ENCODE data around the gene HSBP1L1.

The HSBP1L1 gene

DNA sequence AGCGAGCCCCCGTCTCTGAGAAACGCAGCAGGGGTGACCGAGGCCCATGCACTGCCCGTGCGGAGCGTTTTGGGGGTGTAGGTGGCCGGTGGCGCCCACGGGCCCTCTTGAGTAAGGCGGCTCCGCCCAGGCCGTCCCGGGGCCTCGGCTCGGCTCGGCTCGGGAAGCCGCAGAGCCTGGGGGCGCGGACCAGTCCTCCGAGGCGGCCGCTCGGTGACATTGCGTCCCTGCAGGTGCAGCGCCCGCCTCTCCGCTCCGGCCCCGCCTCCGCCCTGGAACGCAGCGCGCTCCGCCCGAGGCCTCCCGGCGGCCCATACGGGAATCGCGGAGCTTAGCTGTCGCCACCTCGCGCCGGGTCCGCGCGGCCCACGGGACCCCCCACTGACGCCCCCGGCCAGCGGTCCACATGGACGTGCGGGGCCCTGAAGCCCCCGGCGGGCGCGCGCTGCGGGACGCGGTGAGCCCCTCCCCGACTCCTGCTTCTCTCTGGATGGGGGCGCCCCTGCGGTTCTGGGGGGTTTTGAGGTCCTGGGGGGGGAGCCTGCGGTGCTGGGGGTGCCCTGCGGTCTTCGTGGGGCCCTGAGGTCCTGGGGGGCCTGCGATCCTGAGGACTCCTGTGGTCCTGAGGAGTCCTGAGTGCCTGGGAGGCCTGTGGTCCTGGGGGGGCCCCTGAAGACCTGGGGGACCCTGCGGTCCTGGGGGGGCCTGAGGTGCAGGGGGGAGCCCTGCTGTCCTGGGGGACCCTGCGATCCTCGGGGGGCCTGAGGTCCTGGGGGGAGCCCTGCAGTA, at the start of gene HSBP1L1:
Gene HSBP1L1 (plus strand): TSS at position 314 of the 789 bp plus-strand sequence. CDS start 93 bp downstream, at position 407.
- peak; percentile 28 for DNase-seq

- no peak for DNase-seq
Observed at GRCh38 chr18:79915161-79916127, 49.0 kb upstream of the HSBP1L1 start.

GRCh38 chr18:79916128-79916494, 48.3 kb upstream of the HSBP1L1 start:
- no peak for DNase-seq

- DNase-seq = no peak
Observed at GRCh38 chr18:79916546-79917168, 47.8 kb upstream of the HSBP1L1 start.

DNA sequence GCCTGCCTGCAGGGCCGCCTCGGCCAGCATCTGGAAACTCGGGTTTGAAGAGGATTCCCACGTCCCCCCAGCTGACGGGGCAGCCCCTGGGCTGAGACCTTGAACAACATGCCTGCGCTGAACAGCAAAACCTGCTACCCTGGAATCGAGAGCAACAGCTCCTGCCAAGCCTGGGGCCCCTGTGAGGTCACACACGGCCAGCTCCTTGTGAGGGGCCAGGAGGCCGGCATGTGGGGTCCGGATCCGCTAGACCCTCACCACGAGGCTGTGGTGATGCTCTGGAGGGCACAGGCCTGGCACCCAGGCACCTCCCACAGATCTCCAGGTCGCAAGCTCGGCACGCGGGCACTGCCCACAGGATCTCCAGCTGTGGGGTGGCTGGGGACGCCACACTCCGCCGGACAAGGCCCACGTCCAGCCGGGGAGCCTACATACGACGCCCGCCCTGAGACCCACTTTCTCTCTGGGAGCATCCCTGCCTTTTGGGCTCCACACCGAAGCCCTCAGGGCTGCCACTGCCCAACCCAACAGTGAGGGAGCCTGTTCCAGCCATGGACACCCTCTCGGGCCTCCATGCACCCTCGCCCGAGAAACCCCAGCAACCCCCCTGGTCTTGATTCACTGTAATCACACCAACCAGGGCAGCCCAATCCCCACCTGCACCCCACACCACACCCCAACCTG, 47.1 kb upstream of the HSBP1L1 start:
- no peak for DNase-seq

- no peak for DNase-seq
Observed at GRCh38 chr18:79917853-79918614, 46.4 kb upstream of the HSBP1L1 start.

DNA sequence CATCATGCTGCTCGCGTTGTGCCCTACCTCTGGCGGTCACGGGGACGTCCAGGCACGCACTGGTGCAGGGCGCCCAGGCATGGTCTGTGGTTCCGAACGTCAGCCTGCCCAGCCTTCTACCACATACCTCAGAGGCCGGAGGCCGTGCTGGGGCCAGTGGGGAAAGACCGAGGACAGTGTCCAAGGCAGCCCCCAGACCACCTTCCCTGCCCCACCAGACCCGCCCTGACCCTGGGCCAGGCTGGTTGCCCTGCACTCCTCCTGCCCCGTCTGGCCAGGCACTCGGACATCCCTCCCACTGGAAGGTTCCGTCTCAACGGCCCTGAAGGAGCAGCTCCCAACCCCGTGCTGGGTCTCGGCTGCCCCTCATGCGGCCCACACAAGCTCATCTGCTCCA, 45.8 kb upstream of the HSBP1L1 start:
- no peak for DNase-seq

DNA sequence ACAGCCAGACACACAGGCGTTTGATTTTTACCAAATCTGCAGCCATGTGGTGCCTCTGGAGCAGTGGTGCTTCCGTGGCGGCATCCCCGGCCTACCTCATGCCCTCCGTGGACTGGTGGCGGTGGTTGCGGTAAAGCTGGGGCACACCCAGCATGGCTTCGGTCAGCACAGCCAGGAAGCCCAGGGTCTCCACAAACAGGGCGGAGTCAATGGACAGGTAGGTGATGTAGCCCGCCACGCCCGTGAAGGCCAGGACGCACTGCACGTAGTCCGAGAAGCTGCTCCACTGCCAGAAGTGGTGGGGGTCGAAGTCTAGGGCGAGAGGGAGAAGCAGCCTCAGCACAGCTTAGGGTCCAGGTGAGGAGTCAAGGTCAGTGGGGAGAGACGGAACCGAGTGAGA, 45.4 kb upstream of the HSBP1L1 start:
- DNase-seq = no peak

- no peak for DNase-seq
Observed at GRCh38 chr18:79921984-79922965, 42.2 kb upstream of the HSBP1L1 start.

GRCh38 chr18:79922971-79923411, 41.5 kb upstream of the HSBP1L1 start:
- DNase-seq = no peak

DNA sequence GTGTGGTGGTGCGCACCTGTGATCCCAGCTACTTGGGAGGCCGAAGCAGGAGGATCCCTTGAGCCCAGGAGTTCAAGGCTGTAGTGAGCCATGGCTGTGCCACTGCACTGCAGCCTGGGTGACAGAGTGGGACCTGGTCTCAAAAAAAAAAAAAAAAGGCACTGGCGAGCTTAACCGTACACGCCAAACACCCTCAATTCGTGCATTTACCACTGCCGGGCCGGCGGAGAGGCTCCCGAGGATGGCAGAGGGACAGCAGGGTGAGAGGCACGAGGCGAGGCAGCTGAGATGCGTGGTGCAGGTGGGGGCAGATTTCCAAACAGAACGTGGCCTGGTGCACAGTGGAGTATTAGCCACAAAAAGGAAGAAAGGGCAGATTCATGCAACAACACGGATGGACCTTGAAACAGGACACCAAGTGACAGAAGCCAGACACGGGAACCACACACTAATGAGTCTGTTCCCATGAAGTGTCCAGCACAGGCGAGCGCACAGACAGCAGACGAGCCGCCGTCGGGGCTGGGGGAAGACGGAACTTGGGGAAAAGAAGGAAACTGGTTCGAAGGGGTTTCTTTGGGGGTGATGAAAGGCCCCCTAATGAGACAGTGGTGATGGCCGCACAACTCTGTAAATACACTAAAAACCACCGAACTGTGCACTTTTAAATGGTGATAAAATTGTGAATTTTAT, 40.4 kb upstream of the HSBP1L1 start:
- no peak for DNase-seq

DNA sequence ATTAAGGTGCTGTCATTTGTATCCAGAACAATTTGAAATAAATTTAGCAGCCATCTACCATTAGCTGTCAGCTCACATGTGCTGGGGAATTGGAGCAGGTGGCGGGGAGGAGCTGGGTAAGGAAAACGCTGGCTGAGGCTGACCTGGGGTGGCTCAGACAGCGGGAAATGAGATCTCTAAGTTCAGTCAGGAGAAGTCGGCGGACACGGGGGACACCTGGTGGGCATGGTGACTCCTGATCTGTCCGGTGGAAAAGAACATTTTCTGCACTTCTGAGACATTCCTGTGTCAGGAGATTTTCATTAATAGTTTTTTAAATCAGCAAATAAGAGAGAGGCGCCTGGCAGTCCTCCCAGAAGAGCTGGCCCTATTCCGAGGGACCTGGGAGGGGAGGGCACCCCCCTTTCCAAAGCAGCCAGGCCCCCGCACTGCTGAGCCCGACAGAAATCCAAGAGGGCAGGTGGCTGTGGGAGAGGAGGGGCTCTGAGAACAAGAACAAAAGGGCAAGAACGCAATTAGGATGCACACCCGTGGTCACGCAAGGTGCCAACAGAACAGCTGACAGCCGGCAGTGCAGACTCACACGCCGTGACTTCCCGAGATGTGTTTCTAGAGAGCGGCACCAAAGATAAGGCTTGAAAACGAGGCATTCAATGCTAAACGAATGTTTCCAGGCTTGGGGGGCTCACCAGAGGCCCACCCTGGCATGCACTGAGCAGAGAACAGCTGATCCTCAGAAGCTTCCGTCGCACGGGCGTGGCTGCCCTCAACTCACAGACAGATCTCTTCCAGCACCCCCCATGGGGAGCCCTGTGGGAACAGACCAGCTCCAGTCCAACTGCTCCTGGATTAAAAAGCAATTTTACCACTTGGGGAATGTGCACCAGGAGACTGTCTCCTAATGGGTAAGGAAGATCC, 39.4 kb upstream of the HSBP1L1 start:
- DNase-seq = peak; percentile 93

- DNase-seq = no peak
Observed at GRCh38 chr18:79926306-79926705, 38.1 kb upstream of the HSBP1L1 start.

DNA sequence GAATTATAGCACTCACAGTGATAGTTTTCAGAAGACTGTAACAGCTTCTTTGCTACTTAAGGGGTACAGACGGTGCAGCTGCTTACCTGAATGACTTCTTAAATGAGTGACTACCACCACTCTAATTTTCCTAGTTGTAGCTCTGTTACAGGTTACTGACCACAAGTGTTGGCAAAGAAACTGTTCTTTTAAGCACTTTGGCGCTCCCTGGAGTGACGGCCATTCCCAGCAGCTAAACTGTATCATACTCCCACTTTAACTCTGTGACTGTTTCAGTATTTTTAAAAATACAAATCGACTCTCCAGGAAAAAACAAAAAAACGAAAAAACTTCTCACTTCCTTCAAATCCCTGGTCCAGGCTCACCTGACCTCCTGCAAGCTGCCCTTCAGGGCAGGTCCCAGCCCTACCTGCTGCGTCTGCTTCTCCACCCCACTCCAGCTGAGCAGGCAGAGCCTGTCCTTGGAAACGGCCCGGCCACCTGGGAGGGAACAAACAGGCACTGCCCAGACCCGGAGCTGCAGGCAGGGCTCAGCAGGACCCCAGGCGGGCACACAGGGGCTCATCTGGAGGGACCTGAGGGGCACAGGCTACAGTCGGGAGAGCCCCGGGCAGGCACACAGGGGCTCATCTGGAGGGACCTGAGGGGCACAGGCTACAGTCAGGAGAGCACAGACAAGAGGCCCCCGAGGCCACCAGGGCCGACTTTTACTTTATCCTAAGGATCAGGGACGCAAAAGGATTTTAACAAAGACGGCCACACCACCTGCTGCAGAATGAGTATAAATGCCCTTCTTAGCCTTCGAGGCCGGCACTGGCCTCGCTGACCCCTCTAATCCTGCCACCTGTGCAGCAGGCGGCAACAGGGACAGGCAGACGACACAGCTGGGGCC, 37.5 kb upstream of the HSBP1L1 start:
- peak; percentile 15 for DNase-seq

DNA sequence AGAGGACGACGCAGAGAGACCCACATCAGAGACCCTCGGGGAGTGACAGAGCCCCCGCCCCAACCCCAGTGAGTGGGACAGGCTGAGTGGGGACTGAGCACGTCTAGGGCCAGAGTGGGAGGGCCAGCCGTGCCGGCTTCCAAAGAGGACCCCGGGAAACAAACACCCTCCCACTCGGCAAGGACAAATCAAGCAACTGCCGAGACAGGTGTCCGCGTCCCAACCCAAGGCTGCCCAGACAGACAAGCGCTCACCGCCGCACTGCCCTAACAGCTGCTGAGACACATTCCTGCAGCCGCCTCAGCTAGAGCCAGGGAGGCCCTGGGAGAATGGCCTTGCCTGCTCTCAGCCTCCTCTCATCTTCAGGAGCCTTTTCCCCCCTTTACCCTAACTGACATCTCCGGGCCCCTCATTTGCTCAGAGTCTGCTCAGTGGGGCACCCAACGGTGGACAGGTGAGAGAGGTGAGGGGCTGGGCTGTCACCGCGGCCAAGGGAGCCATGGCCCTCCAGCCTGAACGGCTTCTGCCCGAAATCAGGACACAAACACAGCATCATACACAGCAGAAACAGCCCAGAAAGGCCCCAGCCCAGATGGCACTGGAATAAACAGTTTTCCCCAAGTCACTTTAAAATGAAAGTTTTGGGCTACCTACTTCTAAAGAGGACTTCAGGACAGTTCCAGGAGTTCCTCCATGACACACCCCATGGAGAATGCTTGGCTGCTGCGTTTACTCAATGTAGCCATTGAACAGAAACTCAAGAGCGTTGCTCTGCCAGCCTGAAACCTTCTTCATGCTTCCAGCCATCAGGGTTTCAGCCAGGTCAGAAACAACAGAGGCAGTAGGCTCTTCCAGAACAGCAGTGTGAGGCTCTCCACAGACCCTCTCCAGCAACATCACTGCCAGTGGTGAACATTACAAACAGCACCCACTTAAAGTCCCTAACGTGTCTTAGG, 36.6 kb upstream of the HSBP1L1 start:
- DNase-seq = no peak

DNA sequence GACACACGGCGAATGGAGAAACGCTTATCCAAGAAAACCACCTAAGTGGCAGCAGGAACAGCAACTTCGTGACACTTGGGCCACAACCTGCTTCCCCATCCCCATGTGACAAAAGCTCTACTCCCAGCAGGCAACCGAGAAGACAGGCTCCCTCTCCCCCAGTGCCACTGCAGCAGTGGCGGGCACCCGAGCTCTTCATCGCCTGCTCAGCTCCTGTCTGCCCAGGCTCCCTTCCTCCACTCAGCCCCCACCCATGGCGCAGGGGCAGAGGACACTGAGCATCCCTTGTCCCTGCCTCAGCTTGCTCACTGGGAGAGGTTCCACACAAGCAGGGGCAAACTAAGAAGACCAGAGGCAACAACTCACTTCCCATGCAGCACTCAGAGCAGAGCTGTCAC, 35.9 kb upstream of the HSBP1L1 start:
- no peak for DNase-seq
